Coronary artery (tissue), 2 donors: ENCODE results near the gene IQCF6.
"Not testable (repeated sequence)": the region's sequence is repeated elsewhere in the genome, so short reads cannot be mapped to it uniquely, and the experiment has no call there.

ENCODE experiments used
- DNase-seq: peaks from one replicate; pipeline ENCODE4 v3.0.0-alpha.2; 2017; ENCODE audit warnings: low spot score
- H3K27ac ChIP-seq, 2 donors: fragments of 200-600 bp; sonication (generic); one replicate each; pipeline ENCODE4 v1.5.1; 2016 to 2019
- H3K4me3 ChIP-seq: fragments of 200-600 bp; sonication (generic); 2 replicates; pipeline ENCODE4 v1.5.1; 2016; ENCODE audit warnings: mild to moderate bottlenecking, moderate library complexity
- CTCF ChIP-seq: fragments of 200-600 bp; sonication (generic); IDR thresholded peaks from one replicate; pipeline ENCODE4 v1.5.1; 2019; ENCODE audit warnings: antibody characterized with exemption

IQCF6 gene

GRCh38 chr3:51777985-51778384 is 1.1 kb downstream of the IQCF6 start:
- no peak for DNase-seq

GRCh38 chr3:51773529-51774056 is 5.4 kb downstream of the IQCF6 start:
- no peak overlapping the region for H3K27ac ChIP-seq
- TF ChIP-seq CTCF: no peak
- H3K4me3 ChIP-seq: no peak overlapping the region
- no peak for DNase-seq

More at GRCh38 chr3:51777985-51778384, 1.1 kb downstream of the IQCF6 start:
- TF ChIP-seq CTCF: no peak
- Histone ChIP-seq H3K27ac (no peak overlapping the region), H3K4me3 (no peak overlapping the region)

- Histone ChIP-seq H3K4me3 (no peak overlapping the region), H3K27ac (no peak overlapping the region)
- no peak for DNase-seq
- TF ChIP-seq CTCF: no peak
Observed at GRCh38 chr3:51759203-51759602, 19.8 kb downstream of the IQCF6 start.

- not testable (repeated sequence) for H3K4me3 ChIP-seq, DNase-seq, H3K27ac ChIP-seq
Observed at GRCh38 chr3:51753763-51754750, 25.0 kb downstream of the IQCF6 start.

GRCh38 chr3:51751287-51751686 is 27.8 kb downstream of the IQCF6 start:
- Histone ChIP-seq H3K4me3 (no peak overlapping the region), H3K27ac (no peak overlapping the region)
- no peak for TF ChIP-seq CTCF
- DNase-seq: no peak

- DNase-seq: no peak
- no peak for TF ChIP-seq CTCF
- no peak overlapping the region for H3K27ac ChIP-seq
- H3K4me3 ChIP-seq: no peak overlapping the region
Observed at GRCh38 chr3:51750878-51751277, 28.2 kb downstream of the IQCF6 start.

- DNase-seq: no peak
- H3K4me3 ChIP-seq: no peak overlapping the region
- no peak for TF ChIP-seq CTCF
- no peak overlapping the region for H3K27ac ChIP-seq
Observed at GRCh38 chr3:51748327-51748726, 30.7 kb downstream of the IQCF6 start.
